HG03064 (cell line): Measurements from ENCODE around the gene KRT86.
"Not testable (repeated sequence)": the region's sequence is repeated elsewhere in the genome, so short reads cannot be mapped to it uniquely, and the experiment has no call there.

ENCODE experiments used
- ATAC-seq: cut with Tn5 transposase; IDR thresholded peaks from one replicate; pipeline ENCODE4 v1.9.1; 2021; ENCODE audit warnings: low read depth; ENCODE audit not compliant: unreplicated experiment

Gene KRT86

DNA sequence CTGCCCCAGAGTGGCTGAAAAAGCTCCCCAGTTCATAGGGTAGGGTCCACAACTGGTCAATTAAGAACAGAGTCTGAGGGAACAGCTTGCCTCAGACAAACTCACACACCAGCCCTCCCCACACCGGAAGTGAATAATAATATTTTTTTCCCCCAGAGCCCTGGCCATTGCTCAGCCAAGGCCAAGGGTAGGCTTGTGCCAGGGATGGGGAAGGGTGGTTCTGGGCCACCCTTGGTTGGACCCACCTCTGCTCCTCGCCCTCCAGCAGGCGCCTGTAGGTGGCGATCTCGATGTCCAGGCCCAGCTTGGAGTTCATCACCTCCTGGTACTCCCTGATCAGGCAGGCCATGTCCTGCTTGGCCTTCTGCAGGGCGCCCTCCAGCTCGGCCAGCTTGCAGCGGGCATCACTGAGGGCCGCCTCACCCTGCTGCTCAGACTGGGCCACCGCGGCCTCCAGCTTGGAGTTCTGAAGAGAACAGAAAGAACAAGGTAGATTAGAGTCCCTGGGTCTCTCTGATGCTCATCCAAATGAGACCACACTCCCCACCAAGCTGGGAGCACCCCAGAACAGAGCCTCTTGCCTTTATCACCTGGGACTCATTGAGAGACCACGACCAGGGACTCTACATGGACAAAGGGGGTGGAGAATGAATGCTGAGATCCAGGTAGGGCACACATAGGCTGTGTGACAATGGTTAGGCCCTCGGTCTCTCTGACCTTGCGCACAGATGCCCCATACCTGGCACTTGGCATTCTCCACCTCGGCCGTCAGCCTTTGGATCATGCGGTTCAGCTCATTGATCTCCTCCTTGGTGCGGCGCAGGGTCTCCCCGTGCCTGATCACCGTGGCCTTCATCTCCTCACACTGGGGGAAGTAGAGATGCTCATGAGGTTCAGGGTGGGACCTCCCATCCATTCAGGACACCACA is 12.7 kb downstream of the KRT86 start:
- ATAC-seq = not testable (repeated sequence)

DNA sequence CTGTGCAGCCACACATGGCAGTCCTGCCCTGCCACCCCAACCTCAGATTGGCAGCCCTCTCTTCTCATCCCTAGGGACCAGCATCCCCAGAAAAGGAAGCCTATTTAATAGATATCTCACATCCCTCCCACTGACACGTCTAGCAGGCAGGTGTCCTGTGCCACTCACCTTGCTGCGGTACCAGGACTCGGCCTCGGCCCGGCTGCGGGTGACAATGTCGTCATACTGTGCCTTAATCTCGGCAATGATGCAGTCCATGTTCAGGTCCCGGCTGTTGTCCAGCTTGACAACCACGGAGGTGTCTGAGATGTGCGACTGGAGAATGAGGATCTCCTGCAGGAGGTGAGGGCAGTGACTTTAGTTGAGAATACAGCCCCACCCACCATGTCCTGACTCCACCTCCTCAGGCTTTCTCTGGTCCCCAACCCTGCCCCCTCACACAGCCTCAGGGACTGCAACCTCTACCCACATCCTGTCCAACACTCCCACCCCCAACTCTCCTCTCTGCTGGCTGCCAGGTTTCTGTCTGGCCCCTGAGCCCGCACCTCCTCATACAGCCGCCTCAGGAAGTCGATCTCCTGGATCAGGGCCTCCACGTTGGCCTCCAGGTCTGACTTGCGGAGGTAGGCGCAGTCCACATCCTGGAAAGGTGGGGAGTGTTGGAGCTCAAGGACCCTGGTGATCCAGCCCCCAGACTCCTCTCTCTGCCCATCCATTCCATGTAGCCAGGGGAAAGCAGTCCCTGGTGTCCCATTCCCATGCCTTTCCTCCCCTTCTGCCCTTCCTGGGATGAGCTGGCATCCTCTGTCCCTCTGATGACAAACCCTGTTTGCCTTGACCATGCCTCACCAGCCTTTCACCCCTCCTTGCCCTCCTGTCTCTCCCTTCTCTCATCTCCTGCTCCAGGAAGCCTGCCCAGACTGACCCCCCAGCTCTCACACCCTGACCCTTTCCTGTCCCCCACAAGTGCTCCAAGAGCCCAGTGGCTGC is 13.7 kb downstream of the KRT86 start:
- not testable (repeated sequence) for ATAC-seq

DNA sequence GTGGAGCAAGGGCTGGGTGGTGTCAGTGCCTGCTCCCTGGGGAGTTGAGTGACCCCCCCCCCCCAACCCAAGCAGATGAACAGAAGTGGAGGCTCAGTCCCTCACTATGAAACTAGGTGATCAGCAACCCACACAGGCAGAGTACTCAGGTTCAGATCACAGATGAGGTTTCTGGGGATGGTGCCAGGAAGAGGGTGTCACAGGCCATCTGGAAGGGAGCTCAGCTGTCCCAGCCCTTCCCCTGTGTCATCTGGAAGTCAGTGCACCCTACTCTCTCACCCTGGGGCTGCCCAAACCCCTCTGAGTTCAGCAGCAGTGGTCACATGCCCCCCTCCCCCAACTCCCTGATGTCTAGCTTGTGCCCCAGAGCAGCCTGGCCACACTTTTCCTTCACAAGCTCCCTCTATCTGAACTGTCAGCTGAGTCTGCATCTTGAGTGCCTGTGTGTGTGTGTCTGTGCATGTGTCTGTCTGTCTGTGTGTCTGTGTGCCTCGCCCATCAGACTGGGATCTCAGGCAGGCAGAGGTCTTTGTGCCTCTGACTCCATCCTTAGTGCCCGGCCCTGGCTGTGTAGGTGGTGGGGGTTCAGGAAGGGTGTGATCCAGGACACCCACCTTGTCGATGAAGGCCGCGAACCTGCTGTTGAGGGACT is 16.2 kb downstream of the KRT86 start:
- ATAC-seq = not testable (repeated sequence)

DNA sequence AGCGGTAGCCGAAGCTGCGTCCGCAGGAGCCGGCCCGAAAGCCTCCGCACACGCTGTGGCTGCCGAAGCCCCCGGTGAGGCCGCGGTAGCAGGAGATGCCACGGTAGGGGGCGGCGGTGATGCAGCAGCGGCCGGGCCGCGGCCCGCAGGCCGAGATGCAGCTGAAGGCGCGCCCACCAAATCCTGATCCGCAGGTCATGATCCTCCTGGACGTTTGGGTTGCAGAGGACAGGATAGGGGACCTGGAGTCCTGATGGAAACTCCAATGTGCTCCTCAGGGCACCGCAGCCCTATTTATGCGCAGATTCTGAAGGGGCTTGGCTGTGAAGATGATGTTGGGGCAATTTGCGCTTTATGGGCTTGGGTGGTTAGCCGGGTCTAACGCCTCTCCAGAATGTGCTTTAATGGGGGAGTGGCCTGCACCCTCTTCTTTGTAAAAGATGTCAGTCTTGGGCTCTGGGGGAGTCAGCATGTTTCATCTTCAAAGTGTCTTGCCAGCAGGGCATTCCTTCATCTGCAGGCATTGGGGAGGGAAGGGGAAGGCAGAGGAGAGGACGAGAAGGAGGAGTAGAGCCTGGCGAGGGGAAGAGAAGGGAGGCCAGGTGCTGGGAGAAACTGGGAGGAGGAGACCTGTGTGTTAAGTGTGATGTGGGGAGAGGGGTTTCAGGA is 17.0 kb downstream of the KRT86 start, which contains the start of gene KRT81:
TSS of gene KRT81 (minus strand) at position 268 of the 669 bp plus-strand sequence. CDS start at position 199, 69 bp downstream.
- ATAC-seq = no peak

DNA sequence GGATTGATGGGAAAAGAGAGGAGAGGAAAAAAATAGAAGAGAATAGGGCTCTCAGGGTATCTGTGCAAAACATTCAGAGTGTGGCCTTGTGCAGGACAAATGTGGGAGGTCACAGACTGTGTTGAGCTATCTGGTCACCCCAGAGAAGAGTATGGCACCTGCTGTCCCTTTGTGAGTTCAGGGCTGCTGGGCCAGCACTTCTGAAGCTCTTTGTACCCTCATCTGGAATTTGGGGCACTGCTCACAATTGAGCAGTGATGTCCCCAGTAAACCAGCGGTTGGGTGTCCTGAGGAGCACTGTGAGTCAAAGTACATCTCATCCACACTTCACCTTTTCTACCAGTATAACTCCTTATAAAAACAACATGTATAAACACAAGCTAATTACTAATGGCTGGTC is 19.5 kb downstream of the KRT86 start:
- ATAC-seq = no peak

DNA sequence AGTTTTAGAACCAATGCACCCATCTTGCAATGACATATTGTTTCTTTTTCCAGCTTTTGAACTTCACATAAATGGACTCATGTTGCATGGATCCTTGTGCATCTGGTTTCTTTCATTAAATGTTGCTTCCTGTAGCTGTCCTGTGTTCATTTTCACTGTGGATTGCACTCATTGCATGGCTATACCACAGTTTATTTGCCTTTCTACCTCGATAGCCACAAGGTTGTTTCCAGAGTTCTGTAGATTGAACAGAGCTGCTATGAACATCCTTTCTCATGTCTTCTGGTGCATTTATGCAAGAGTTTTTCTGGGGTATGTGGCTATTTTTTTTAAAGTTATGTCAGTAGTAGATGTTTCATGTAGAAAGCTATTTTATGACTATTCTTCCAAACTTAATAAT is 20.4 kb downstream of the KRT86 start:
- no peak for ATAC-seq

DNA sequence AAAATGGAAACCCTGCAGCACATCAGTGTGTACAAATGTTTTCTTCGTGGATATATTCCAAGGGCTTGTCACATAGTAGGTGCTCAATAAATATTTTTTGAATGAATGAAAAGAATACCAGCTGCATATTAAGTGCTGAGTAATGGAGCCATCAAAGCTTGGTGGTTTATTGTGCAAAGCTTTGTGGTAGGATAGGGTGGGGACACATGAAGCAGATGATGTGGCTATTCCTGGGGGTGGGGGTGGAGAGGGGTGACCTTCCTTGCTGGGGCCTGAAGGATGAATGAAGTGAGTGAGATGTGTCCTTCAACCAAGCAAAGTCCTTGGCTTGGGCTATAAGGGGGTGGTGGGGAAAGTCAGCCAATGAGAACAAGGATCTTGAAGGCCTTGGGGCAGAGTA is 21.2 kb downstream of the KRT86 start:
- no peak for ATAC-seq

DNA sequence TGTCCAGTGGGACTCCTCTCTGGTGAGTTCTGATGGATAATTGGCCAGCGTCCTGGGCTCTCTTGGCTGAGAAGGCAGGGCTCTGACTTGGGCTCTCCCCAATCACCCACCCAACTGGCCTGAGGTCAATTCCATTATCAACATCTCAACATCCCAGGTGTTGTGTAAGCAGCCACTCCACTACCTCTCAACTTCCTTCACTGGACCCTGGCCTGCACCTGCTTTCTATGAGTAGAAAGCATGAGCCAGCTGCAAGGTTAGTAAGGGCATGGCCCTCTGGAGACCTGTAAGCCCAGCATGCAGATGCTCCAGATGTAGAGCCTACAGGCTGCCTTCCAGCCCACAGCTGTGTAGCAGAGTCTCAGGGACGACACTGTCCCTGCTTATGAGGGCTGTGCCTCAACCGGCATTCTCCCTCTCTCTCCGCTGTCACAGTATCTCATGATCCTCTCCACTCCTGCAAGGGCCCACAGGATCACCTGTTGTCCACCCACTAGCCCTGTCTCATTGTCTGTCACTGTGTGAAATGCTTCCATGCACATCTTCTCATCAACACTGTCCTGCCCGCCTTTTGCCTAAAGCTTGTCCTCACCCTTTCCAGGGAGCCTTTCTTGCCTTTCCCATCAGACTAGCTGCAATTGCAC is 22.2 kb downstream of the KRT86 start:
- no peak for ATAC-seq

DNA sequence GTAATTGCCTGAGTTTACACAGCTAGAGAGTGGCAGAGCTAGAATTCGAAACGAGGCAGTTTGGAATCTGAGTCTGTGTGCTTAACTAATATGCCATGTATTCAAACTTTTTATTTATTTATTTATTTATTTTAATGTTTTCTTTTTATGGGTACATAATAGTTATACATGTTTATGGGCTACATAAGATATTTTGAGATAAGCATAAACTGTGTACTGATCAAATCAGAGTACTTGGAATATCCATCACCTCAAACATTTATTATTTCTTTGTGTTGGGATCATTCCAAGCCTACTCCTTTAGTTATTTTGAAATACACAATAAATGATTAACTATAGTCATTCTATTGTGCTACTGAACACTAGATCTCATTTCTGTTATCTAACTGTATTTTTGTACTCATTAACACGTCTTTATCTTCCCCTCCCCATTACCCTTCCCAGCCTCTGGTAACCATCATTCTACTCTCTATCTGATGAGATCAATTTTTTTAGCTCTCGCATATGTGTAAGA is 24.3 kb downstream of the KRT86 start:
- ATAC-seq = no peak

DNA sequence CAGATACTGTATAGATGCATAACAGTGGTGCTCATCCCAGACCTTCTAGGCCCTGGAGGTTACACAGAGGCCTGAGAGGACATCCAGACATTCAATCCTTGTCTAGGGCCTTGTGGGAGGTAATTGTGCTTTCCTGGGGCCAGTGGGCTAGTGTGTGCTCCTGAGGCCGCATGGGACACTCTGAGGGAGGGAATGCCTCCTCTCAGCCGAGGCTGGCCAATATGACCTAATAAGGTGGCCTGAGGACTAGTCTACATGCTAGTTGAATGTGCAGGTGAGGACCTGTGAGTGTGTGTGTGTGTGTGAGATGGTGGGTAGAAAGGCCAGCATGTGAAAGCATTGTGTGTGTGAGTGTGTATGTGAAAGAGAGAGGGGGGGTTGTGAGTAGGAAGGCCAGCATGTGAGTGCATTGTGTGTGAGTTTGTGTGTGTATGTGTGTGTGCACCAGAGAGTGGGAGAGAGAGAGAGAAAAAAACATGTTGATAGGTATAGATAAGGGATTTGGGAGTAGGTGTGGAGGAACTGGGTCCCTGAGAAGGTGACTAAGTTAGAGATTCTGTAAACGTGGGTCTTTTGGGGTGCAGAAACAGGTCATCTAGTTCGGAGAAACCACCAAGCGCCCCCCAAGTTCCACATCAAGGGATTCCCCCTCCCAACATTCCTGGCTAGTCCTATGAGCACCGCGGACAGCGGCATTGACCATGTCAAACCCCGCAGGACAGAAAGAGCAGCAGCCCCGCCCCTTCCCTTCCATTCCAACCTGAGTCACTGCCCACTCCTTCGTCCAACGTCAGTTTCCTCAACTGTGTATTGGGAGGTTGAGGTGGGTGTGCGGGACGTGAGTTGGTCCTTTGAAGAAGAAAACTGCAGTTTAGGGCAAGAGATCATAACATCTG is 26.6 kb downstream of the KRT86 start:
- ATAC-seq = no peak

DNA sequence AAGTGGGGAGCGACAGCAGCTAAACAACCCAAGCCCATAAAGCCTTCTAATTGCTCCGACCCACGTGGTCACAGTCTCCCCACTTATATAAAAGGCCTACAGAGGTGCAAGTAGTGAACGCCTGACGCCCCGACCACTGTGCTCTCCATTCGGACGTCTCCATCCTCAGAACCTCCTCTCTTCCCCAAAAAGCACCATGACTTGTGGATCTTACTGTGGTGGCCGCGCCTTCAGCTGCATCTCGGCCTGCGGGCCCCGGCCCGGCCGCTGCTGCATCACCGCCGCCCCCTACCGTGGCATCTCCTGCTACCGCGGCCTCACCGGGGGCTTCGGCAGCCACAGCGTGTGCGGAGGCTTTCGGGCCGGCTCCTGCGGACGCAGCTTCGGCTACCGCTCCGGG is 27.3 kb downstream of the KRT86 start:
- ATAC-seq = not testable (repeated sequence)

DNA sequence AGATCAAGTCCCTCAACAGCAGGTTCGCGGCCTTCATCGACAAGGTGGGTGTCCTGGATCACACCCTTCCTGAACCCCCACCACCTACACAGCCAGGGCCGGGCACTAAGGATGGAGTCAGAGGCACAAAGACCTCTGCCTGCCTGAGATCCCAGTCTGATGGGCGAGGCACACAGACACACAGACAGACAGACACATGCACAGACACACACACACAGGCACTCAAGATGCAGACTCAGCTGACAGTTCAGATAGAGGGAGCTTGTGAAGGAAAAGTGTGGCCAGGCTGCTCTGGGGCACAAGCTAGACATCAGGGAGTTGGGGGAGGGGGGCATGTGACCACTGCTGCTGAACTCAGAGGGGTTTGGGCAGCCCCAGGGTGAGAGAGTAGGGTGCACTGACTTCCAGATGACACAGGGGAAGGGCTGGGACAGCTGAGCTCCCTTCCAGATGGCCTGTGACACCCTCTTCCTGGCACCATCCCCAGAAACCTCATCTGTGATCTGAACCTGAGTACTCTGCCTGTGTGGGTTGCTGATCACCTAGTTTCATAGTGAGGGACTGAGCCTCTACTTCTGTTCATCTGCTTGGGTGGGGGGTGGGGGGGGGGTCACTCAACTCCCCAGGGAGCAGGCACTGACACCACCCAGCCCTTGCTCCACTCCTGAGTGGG is 27.9 kb downstream of the KRT86 start:
- not testable (repeated sequence) for ATAC-seq

DNA sequence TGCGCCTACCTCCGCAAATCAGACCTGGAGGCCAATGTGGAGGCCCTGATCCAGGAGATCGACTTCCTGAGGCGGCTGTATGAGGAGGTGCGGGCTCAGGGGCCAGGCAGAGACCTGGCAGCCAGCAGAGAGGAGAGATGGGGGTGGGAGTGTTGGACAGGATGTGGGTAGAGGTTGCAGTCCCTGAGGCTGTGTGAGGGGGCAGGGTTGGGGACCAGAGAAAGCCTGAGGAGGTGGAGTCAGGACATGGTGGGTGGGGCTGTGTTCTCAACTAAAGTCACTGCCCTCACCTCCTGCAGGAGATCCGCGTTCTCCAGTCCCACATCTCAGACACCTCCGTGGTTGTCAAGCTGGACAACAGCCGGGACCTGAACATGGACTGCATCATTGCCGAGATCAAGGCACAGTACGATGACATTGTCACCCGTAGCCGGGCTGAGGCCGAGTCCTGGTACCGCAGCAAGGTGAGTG is 30.5 kb downstream of the KRT86 start:
- ATAC-seq = peak; percentile 78

DNA sequence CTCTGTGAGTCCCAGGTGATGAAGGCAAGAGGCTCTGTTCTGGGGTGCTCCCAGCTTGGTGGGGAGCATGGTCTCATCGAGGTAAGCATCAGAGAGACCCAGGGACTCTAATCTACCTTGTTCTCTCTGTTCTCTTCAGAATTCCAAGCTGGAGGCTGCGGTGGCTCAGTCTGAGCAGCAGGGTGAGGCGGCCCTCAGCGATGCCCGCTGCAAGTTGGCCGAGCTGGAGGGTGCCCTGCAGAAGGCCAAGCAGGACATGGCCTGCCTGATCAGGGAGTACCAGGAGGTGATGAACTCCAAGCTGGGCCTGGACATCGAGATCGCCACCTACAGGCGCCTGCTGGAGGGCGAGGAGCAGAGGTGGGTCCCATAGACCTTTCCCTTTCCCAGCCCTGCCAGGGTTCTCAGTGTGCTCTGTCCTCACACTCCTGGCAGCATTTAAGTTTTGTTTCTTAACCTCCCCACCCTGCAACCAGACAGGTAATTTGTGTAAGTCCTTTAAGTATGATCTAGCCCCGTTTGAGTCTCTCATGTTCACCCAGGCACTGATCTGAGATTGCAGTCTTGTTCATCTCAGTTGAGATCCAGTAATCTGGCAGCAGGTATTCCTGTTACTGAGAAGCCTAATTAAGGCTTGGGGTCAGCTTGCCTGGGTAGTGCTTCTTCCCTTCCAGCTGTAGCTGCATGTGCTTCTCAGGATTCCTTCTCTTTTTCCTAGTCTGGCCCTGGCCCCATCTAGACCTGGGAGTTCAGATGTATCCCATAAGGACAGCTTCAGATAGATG is 31.7 kb downstream of the KRT86 start:
- ATAC-seq = no peak

DNA sequence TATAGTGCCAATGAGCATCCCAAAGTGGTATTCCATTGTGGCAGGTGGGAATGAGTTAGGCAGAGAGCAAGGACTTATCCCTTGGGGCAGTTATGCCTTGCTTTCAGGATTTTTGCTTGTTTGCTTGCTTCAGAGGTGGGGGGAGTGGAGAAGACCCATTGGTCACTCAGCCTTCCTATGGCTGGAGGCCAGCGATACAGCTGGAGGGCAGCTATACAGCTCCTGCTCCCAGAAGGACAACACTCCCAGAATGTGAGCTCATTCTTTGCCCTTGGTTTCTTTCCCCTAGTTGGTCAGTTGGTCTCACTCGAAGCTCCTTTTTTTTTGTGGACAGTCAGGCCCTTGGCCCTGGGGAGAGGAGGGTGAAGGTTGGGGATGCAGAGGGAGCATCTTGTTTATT is 32.3 kb downstream of the KRT86 start:
- ATAC-seq = no peak

DNA sequence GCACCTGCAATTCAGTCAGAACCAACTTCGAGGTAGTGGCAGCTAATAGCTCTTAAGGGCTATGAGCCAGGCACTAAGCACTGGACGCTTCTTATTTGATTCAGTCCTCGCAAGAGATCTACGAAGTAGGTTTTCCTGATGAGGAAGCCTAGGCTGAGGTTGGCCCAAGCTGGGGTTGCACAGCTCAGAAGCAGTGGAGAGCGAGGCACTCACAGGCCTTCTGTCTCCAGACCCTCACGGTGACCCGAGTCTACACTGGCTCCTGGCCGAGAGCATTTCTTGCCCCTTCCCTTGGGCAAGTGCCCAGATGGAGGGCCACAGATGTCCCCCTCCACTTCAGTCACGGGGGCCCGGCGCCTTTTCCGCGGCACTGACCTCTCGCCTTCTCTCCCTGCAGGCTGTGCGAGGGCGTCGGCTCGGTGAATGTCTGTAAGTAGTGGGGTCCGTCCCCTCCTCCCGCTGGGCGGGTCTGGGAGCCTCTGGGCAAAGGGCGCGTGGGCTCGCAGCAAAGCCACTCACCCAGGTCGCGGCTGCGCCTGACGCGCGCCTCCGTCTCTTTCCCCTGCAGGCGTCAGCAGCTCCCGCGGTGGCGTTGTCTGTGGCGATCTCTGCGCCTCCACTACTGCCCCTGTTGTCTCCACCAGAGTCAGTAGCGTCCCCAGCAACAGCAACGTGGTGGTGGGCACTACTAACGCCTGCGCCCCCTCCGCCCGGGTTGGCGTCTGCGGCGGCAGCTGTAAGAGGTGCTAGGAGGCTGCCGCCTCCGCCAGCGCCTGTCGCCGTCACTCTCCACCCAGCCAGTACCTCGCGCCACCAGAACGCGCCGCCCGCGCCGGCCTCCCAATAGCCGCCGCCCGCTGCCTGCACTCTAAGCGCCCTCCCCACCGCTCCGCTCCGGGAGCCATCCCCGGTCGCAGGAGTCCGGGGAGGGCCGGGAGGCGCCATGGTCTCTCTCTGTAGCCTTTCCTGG is 33.7 kb downstream of the KRT86 start:
- no peak for ATAC-seq
